ENCODE results near the gene ILDR1. TPM values are rescaled to one million over a fixed set of nuclear protein-coding genes. Genes with fewer than 3 reads are reported as not detected.

The ILDR1 gene
- total and polyA plus RNA-seq, 2 of the 8 experiments (the other 6 are each of a cell fraction or from before 2014, with no cell fraction given) = 1.8 TPM

- Histone ChIP-seq H3K79me2 (ENCODE audit: control insufficient read depth in 1 of 2, insufficient read depth in 2 of 2, low read length in 2 of 2) (no peaks in the 10 kb centered on the region), H3K9ac (replicated peaks in 1 of 4; ENCODE audit: extremely low read depth in 1 of 4, low read depth in 3 of 4, low read length in 3 of 4) (no peak overlapping the region), H4K5ac (ENCODE audit: insufficient read length, low read depth, low read length) (no peak overlapping the region), H3K79me1 (ENCODE audit: low read depth, low read length) (no peaks in the 10 kb centered on the region), H2BK5ac (ENCODE audit: low read depth, low read length) (no peak overlapping the region), H3K4ac (replicated peaks; ENCODE audit: insufficient read length, low read depth, low read length) (no peak overlapping the region), H4K91ac (replicated peaks; ENCODE audit: insufficient read length, low read length) (no peak overlapping the region), H2BK12ac (ENCODE audit: low read depth, low read length) (no peak overlapping the region), H3K14ac (ENCODE audit: insufficient read length) (no peak overlapping the region), H3K4me3 (ENCODE audit: extremely low read depth in 1 of 4, insufficient read depth in 2 of 4, low read depth in 3 of 4, low read length in 4 of 4) (no peak overlapping the region), H2AFZ (ENCODE audit: low read length) (no peak overlapping the region), H3K27ac (ENCODE audit: low read depth, low read length) (no peak overlapping the region), H3K18ac (ENCODE audit: extremely low read depth, low read length) (no peak overlapping the region), H3K56ac (replicated peaks; ENCODE audit: insufficient read length, low read depth, low read length) (no peak overlapping the region), H3K23me2 (ENCODE audit: low read depth, low read length) (no peaks in the 10 kb centered on the region), H2AK5ac (ENCODE audit: low read depth, low read length) (no peak overlapping the region), H2BK120ac (replicated peaks; ENCODE audit: low read depth, low read length) (no peak overlapping the region), H3K4me1 (replicated peaks in 1 of 4; ENCODE audit: control insufficient read depth in 3 of 4, insufficient read depth in 4 of 4, low read length in 3 of 4) (no peaks in the 10 kb centered on the region), H3K9me3 (ENCODE audit: insufficient read depth in 2 of 2, low read depth in 1 of 2, low read length in 1 of 2) (no peaks in the 10 kb centered on the region), H3K4me2 (ENCODE audit: insufficient read depth in 1 of 2, low read depth in 2 of 2, low read length in 2 of 2) (no peak overlapping the region), H3K36me3 (ENCODE audit: control insufficient read depth in 2 of 4, insufficient read depth in 4 of 4, low read length in 3 of 4) (no peaks in the 10 kb centered on the region), H2BK20ac (ENCODE audit: low read length) (no peak overlapping the region), H3K23ac (ENCODE audit: insufficient read length) (no peak overlapping the region), H4K8ac (ENCODE audit: extremely low read depth, insufficient read depth, low read length) (no peak overlapping the region), H4K20me1 (replicated peaks in 1 of 2; ENCODE audit: control insufficient read depth in 1 of 2, insufficient read depth in 2 of 2, low read length in 2 of 2) (no peaks in the 10 kb centered on the region), H3K27me3 (replicated peaks in 1 of 4; ENCODE audit: control insufficient read depth in 3 of 4, extremely low read depth in 1 of 4, insufficient read depth in 3 of 4, low read length in 3 of 4) (no peaks in the 10 kb centered on the region), H2BK15ac (ENCODE audit: low read length) (no peak overlapping the region)
- WGBS, 2 experiments (ENCODE audit: extremely low coverage in 1 of 2, insufficient coverage in 1 of 2, insufficient read length in 1 of 2, insufficient replicate concordance in 2 of 2, low coverage in 1 of 2, low lambda C conversion rate in 2 of 2, missing lambda C conversion rate in 1 of 2) = 100% methylated on average over 1 of the region's 1 CpG; no CpG with 5 or more reads in 1 of the 2 experiments
- no peak for DNase-seq (ENCODE audit: low read depth in 1 of 2, low spot score in 2 of 2)
- POLR2A ChIA-PET (ENCODE audit: partially characterized antibody) = interaction anchor here (0.8 kb wide), 1 partner anchor 47 kb away, joined by 3 read pairs; no protein-coding TSS in a partner anchor
- CTCF ChIA-PET (ENCODE audit: partially characterized antibody) = interaction anchor here (0.9 to 1.1 kb wide), 2 partner anchors 8 to 47 kb away, joined by 3 to 4 read pairs; no protein-coding TSS in a partner anchor
- FAIRE-seq = no peak
- TF ChIP-seq SP2 (IDR thresholded peaks at IDR 0.05; ENCODE audit: low read length) = no peak
- TF ChIP-seq CBX8 (IDR thresholded peaks at IDR 0.05; ENCODE audit: borderline replicate concordance, low read depth, low read length) = no peak
- TF ChIP-seq EGR1 (IDR thresholded peaks at IDR 0.05; ENCODE audit: borderline replicate concordance, low read depth, low read length) = no peak
- no peak for TF ChIP-seq CTBP2 (IDR thresholded peaks at IDR 0.05; ENCODE audit: borderline replicate concordance, insufficient read depth, insufficient read length, low read length)
- TF ChIP-seq BACH1 (IDR thresholded peaks at IDR 0.05; ENCODE audit: low read length) = no peak
- TF ChIP-seq ASH2L (IDR thresholded peaks at IDR 0.05; ENCODE audit: low read length) = no peak
- TF ChIP-seq CREB1 (IDR thresholded peaks at IDR 0.05) = no peak
- no peak for TF ChIP-seq SRF (IDR thresholded peaks at IDR 0.05; ENCODE audit: low read depth, low read length)
- TF ChIP-seq TCF12 (IDR thresholded peaks at IDR 0.05; ENCODE audit: low read depth, low read length) = no peak
- no peak for TF ChIP-seq TBP (IDR thresholded peaks at IDR 0.05; ENCODE audit: low read depth, low read length)
- TF ChIP-seq MAX (IDR thresholded peaks at IDR 0.05) = no peak
- TF ChIP-seq CHD2 (IDR thresholded peaks at IDR 0.05; ENCODE audit: low read length) = no peak
- no peak for TF ChIP-seq POU5F1 (IDR thresholded peaks at IDR 0.05; ENCODE audit: low read depth, low read length)
- TF ChIP-seq KDM1A (IDR thresholded peaks at IDR 0.05; ENCODE audit: borderline replicate concordance, low read length) = no peak
Measured at GRCh38 chr3:121948641-121949040, 73.4 kb downstream of the ILDR1 start.

Measured in H1 (cell line).